HL-60 (cell line): ENCODE measurements around the gene KIF1B.

ENCODE experiments used
- POLR2AphosphoS5 ChIP-seq: IDR thresholded peaks from 2 replicates; pipeline ENCODE4 v1.6.1; 2012; ENCODE audit warnings: low read depth
- TF ChIP-seq, protein P1 (sequence below): IDR thresholded peaks from one replicate; pipeline ENCODE4 v1.5.1; 2011; ENCODE audit warnings: low read length, control low read depth, inconsistent platforms; ENCODE audit not compliant: insufficient read depth

- TF ChIP-seq, protein P1, sequence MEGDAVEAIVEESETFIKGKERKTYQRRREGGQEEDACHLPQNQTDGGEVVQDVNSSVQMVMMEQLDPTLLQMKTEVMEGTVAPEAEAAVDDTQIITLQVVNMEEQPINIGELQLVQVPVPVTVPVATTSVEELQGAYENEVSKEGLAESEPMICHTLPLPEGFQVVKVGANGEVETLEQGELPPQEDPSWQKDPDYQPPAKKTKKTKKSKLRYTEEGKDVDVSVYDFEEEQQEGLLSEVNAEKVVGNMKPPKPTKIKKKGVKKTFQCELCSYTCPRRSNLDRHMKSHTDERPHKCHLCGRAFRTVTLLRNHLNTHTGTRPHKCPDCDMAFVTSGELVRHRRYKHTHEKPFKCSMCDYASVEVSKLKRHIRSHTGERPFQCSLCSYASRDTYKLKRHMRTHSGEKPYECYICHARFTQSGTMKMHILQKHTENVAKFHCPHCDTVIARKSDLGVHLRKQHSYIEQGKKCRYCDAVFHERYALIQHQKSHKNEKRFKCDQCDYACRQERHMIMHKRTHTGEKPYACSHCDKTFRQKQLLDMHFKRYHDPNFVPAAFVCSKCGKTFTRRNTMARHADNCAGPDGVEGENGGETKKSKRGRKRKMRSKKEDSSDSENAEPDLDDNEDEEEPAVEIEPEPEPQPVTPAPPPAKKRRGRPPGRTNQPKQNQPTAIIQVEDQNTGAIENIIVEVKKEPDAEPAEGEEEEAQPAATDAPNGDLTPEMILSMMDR, result no peak
- TF ChIP-seq POLR2AphosphoS5, result no peak
Measured at GRCh38 chr1:10347109-10347508, 136.7 kb downstream of the KIF1B start.
